Measurements from ENCODE around the gene LIPA. TPM values are rescaled to one million over a fixed set of nuclear protein-coding genes. Genes with fewer than 3 reads are reported as not detected.

LIPA gene
- total RNA-seq, 1 experiment from 2014 or later: 45.2 TPM

DNA sequence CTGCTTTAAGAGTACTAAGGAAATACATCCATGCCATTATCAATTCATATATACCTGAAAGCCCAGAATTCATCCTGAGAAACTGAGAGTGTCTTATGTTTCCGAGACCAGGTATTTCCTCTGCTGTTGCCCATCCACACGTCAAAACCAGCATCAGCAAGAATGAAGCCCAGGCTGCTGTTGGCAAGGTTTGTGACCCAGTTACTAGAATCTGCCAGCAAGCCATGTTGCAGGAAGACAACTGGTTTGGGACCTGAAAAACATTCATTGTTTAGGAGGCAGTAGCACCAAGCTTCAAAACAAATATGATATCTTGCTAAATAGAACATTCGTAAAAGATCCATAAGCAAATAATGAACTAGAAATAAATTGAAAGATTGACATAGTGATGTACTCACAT is 23.4 kb downstream of the LIPA start:
- H3K27me3 ChIP-seq (ENCODE audit: insufficient read depth, low read depth): no peaks in the 10 kb centered on the region
- H3K9me2 ChIP-seq (ENCODE audit: insufficient read depth): no peaks in the 10 kb centered on the region
- no peak overlapping the region for H3K27ac ChIP-seq
- ChIA-PET CTCF (no interaction called here), POLR2A (ENCODE audit: unreplicated experiment) (no interaction called here)
- DNase-seq: no peak
- H3K79me2 ChIP-seq (ENCODE audit: low read depth): no peaks in the 10 kb centered on the region
- TF ChIP-seq EZH2 (IDR thresholded peaks at IDR 0.05; ENCODE audit: low read depth): no peak
- TF ChIP-seq, protein P1, sequence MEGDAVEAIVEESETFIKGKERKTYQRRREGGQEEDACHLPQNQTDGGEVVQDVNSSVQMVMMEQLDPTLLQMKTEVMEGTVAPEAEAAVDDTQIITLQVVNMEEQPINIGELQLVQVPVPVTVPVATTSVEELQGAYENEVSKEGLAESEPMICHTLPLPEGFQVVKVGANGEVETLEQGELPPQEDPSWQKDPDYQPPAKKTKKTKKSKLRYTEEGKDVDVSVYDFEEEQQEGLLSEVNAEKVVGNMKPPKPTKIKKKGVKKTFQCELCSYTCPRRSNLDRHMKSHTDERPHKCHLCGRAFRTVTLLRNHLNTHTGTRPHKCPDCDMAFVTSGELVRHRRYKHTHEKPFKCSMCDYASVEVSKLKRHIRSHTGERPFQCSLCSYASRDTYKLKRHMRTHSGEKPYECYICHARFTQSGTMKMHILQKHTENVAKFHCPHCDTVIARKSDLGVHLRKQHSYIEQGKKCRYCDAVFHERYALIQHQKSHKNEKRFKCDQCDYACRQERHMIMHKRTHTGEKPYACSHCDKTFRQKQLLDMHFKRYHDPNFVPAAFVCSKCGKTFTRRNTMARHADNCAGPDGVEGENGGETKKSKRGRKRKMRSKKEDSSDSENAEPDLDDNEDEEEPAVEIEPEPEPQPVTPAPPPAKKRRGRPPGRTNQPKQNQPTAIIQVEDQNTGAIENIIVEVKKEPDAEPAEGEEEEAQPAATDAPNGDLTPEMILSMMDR (conservative IDR thresholded peaks at IDR 0.05): no peak
- no peaks in the 10 kb centered on the region for H3F3A ChIP-seq (ENCODE audit: insufficient read depth, low read depth)
- H3K4me2 ChIP-seq: no peak overlapping the region
- intact Hi-C loops (cut with micrococcal nuclease; ENCODE audit: unreplicated experiment): no loop called here
- H3K4me3 ChIP-seq: no peak overlapping the region
- no peaks in the 10 kb centered on the region for H4K20me1 ChIP-seq (ENCODE audit: insufficient read depth)
- no peak overlapping the region for H2AFZ ChIP-seq
- 0 out of 2 replicates have a peak, but pooled peaks cover 3% of the 10 kb centered on the region for H3K36me3 ChIP-seq (ENCODE audit: low read depth)
- H3K4me1 ChIP-seq (replicated peaks; ENCODE audit: insufficient read depth): no peaks in the 10 kb centered on the region
- no TSS peak for BruUV-seq (replicated peaks)
- H3K9me3 ChIP-seq (ENCODE audit: insufficient read depth, low read depth): no peaks in the 10 kb centered on the region

DNA sequence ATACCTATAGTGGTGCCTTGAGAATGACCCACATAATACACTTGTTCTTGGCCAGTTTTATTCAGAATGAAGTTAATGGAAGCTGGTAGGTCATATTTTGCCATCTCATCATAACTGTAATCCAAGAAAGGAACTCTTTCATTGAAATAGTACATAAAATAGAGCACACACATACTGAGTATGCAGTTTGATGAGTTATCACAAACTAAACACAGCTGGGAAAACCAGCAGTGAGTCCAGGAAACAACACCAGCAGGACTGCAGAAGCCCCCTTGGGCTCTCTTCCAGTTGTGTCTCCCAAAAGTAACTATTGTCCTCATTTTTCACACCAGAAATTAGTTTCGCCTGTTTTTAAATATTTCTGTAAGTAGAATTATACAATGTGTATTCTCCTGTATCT is 24.7 kb downstream of the LIPA start:
- POLR2A ChIA-PET (ENCODE audit: unreplicated experiment): no interaction called here

DNA sequence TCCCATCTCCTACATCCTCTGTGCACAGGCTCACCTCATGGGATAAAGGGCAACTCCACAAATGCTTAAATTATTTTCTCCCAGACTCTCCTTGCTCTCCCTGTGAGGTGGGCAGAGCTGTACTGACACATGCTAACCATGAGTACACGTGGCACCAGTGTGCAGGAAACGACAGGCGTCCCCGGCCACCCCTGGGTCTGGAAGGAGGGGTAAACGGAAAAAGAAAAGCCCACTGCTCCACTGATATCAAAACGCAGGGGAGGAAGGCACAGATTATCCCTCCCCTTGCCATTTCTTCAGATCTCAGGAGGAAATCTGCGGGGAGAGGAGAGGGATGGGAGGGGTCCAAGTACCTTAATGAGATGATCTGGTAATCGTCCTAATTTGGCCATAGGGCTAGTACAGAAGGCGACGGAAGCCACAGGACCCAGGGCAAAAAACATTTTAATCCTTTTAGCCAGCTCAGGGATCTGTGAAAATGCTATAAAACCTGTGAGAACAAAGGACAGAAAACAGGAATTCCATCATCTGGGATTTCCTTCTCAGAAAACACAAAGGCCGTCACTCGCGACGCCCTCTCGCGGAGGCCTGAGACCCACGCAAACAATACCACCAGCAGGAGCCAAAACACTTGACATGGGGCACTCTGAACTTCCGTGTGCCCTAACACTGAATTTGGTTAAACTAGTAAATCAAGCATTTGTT is 26.7 kb downstream of the LIPA start:
- H3K79me2 ChIP-seq (ENCODE audit: low read depth): no peaks in the 10 kb centered on the region
- H3K9me2 ChIP-seq (ENCODE audit: insufficient read depth): no peaks in the 10 kb centered on the region
- no peak overlapping the region for H2AFZ ChIP-seq
- H3K36me3 ChIP-seq (ENCODE audit: low read depth): 0 out of 2 replicates have a peak, but pooled peaks cover 3% of the 10 kb centered on the region
- no peak overlapping the region for H3K27ac ChIP-seq
- no peaks in the 10 kb centered on the region for H3K4me1 ChIP-seq (replicated peaks; ENCODE audit: insufficient read depth)
- H3K9me3 ChIP-seq (ENCODE audit: insufficient read depth, low read depth): no peaks in the 10 kb centered on the region
- no peak overlapping the region for H3K4me2 ChIP-seq
- CTCF ChIA-PET: no interaction called here
- TF ChIP-seq, protein P1 (conservative IDR thresholded peaks at IDR 0.05): no peak
- no peak for TF ChIP-seq EZH2 (IDR thresholded peaks at IDR 0.05; ENCODE audit: low read depth)
- intact Hi-C loops (cut with micrococcal nuclease; ENCODE audit: unreplicated experiment): no loop called here
- no peaks in the 10 kb centered on the region for H4K20me1 ChIP-seq (ENCODE audit: insufficient read depth)
- H3F3A ChIP-seq (ENCODE audit: insufficient read depth, low read depth): no peaks in the 10 kb centered on the region
- POLR2A ChIA-PET (ENCODE audit: unreplicated experiment): no interaction called here
- no peaks in the 10 kb centered on the region for H3K27me3 ChIP-seq (ENCODE audit: insufficient read depth, low read depth)
- no peak overlapping the region for H3K4me3 ChIP-seq
- no TSS peak for BruUV-seq (replicated peaks)
- DNase-seq: no peak

More for the DNA sequence above, 24.7 kb downstream of the LIPA start:
- H3K4me3 ChIP-seq: no peak overlapping the region
- DNase-seq: no peak
- no peaks in the 10 kb centered on the region for H3K9me2 ChIP-seq (ENCODE audit: insufficient read depth)
- H3K27ac ChIP-seq: no peak overlapping the region
- H3K9me3 ChIP-seq (ENCODE audit: insufficient read depth, low read depth): no peaks in the 10 kb centered on the region
- H3K27me3 ChIP-seq (ENCODE audit: insufficient read depth, low read depth): no peaks in the 10 kb centered on the region
- no peaks in the 10 kb centered on the region for H3K4me1 ChIP-seq (replicated peaks; ENCODE audit: insufficient read depth)
- no peak overlapping the region for H2AFZ ChIP-seq
- H3K4me2 ChIP-seq: no peak overlapping the region
- H4K20me1 ChIP-seq (ENCODE audit: insufficient read depth): no peaks in the 10 kb centered on the region
- no peaks in the 10 kb centered on the region for H3F3A ChIP-seq (ENCODE audit: insufficient read depth, low read depth)
- 0 out of 2 replicates have a peak, but pooled peaks cover 3% of the 10 kb centered on the region for H3K36me3 ChIP-seq (ENCODE audit: low read depth)
- CTCF ChIA-PET: no interaction called here
- intact Hi-C loops (cut with micrococcal nuclease; ENCODE audit: unreplicated experiment): no loop called here
- TF ChIP-seq EZH2 (IDR thresholded peaks at IDR 0.05; ENCODE audit: low read depth): no peak
- TF ChIP-seq, protein P1 (conservative IDR thresholded peaks at IDR 0.05): no peak
- no TSS peak for BruUV-seq (replicated peaks)
- H3K79me2 ChIP-seq (ENCODE audit: low read depth): no peaks in the 10 kb centered on the region
